ENCODE data around the gene COL2A1.
A peak's percentile ranks its signal among the peaks of the same experiment; 100 is the strongest.

The COL2A1 gene

DNA sequence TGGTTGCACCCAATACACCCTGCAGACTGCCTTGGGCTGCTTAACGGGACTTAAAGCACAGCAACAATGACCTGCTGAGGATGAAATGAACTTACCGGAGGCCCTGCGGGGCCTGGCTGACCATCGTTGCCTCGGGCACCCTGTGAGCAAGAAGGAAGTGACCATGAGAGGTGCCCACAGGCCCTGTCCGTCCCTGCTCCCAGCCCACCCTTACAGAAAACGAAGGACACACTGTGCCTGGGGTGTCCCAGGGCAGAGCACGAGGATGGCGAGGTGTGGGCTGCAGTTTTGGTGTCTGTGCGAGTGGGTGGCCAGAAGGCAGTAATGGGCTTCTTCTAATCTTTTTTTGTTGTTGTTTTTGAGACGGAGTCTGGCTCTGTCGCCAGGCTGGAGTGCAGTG, 14.6 kb downstream of the COL2A1 start:
- DNase-seq, result no peak

DNA sequence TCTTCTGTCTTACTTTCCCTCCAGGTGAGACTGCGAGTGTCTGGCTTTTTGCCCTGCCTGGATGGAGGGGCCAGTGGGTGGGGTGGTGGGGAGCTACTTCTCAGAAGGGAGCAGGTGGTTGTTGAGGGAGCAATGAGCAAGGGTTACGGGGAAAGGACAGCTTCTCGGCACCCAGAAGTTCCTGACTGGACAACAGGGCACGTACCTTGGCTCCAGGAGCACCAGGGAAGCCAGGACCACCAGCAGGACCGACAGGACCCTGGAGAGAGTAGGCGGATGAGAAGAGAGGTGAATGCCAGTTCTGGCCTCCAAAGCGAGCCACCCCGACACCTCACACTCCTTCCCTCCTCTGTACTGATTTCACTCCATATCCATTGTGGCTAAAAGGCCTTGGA, 15.3 kb downstream of the COL2A1 start:
- no peak for DNase-seq

DNA sequence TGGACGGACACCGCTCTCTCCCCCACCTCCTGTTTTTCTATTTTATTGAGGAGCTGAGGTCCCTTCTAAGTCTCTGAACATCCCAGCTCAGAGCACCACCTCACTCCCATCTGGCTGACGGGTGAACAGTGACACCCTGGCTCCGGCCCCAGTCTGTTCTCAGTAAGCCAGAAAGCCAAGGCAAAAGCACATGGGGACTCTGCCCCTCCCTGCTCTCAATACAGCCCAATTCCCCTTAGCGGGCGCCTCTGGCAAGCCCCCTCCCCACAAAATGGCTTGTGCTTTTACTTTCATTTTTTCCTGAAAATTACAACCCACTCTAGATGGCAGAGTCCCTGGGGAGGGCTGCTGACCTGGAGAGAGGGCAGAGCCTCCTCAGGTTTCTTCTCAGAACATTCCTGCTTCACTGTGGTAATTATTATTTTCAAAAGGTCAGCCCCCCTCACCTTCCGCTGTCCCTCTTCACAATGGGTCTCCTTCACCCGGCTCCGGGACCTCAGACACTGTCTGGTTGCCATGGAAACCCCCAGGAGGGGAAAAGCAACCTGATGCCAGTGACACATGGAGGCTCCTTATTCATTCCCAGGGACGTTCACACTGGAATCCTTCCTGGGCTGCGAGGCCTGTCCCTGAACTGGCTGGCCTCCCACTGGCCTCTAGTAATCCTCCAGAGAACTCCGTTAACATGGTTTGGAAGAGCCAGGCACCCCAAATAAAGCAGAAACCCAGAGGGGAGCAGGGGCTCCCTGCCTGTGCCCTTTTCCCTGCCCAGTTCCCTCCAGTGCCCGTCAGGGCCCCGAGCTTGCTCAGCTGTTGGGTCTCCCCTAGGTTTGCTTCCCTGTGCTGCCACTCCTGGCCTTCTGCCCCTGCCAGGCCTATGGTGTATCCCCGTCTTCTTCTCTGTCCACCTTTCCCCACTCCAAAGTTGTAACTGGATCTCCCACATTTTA, 15.9 kb downstream of the COL2A1 start:
- peak; percentile 38 for DNase-seq

- no peak for DNase-seq
Measured at GRCh38 chr12:47987411-47988072, 16.7 kb downstream of the COL2A1 start.

GRCh38 chr12:47986832-47987231, 17.4 kb downstream of the COL2A1 start:
- no peak for DNase-seq

GRCh38 chr12:47986291-47986660, 18.0 kb downstream of the COL2A1 start:
- no peak for DNase-seq

- no peak for DNase-seq
Measured at GRCh38 chr12:47985596-47986290, 18.5 kb downstream of the COL2A1 start.

DNA sequence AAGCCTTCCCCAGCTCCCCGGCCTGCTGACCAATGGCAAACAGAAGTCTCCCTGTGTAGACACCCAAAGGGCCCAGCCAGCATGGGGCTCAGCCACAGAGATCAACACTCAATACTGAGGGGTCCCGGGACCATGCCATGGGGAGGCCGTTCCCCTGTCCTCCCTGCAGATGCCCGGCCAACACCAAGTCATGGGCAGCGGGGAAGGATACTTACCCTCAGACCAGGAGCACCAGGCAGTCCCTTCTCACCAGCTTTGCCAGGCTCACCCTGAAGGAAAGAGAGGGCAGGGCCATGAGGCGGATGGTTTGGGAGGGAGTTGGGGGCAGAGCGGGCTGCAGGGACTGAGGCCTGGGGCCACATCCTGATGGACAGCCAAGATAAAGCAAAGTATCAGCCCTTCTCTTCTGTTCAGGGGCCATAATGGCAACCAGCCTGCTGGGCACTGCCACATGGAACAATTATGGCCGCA, 19.9 kb downstream of the COL2A1 start:
- DNase-seq, result no peak

DNA sequence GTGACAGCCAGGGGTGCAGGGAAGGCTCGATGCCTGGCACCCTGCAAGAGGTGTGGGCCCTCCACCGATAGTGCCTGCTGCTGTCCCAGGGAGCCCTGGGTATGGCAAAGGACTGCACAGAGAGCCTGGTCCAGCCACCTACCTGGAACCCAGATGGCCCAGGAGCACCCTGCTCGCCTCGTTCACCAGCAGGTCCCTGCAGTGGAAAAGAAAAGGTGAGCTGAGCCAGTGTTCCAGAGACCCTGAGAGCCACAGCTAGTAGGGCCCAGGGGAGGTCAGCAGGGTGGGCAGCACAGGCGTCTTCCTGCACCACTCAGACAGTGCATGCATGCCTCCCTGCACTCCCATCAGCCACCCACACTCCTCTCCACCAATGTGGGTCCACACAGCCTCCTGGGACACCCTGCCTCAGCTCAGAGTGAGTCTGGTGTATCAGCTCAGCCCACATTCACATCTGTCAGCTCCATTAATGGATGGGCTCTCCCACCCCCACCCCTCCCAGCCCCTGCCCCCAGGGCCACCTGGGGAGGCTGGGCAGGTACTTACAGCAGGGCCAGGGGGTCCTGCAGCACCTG, 20.6 kb downstream of the COL2A1 start:
- no peak for DNase-seq

GRCh38 chr12:47982770-47983169, 21.5 kb downstream of the COL2A1 start:
- no peak for DNase-seq

GRCh38 chr12:47982311-47982710, 22.0 kb downstream of the COL2A1 start:
- no peak for DNase-seq

DNA sequence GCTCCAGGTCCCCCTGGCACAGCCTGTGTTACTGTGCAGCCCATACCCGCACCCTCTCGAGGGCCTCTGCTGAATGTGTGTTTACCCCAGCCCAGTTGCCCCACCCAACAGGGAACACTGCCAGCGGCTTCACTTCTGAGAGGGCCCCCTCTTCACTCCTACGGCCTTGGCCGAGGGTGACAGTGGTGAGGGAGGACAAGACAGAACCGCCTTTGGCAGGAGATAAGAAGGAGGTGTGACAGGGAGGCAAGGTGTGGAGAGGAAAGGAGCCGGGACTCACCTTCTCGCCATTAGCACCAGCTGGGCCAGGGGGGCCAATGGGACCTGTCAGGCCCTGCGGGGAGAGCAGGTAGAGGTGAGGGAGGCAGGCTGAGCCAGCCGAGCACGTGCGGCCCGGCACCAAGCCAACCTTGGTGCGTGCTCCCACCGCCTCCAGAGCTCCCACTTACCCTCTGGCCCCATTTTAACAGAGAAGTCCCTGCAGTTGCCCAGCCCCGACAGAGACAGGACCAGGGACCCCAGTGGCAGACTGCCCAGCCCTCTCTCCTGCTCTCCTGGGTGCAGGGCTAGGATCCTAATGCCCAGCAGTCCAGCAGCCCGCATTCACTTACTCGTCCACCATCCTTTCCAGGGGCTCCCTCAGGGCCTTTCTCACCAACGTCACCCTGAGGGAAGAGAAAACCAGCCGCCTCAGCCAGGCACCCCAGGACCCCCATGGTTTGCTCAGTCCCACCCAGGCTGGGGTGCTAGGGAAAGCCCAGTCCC, 22.6 kb downstream of the COL2A1 start:
- no peak for DNase-seq

DNA sequence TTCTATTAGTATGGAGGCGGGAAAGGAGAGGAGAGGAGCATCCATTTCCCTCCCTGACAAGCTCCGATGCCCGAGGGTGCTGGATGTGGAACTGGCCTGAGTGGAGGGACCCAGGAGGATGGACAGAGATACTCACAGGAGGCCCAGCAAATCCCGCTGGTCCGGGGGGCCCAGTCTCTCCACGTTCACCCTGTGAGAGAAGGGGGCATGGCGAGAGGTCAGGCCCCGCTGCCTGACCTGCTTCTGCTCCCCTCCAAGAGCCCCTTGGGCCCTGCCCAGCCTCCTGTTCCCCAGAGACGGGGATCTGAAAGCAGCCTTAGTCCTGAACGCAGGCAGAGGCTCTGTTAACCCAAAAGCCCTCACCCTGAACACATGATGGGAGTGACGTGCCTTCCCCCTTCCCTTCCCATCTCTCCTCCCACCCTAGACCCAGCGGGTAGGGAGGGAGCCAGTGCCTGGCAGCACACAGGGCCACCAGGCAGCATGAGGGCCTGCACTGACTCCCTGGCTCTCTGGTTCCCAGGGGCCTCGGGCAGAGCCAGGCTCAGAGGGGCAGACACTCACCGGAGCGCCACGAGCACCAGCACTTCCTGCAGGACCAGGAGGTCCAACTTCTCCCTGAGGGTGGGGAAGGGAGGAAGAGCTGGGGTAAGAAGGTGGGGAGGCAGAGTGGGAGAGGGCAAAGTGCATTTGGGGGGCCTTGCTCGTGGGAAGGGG, 23.3 kb downstream of the COL2A1 start:
- DNase-seq, result no peak

DNA sequence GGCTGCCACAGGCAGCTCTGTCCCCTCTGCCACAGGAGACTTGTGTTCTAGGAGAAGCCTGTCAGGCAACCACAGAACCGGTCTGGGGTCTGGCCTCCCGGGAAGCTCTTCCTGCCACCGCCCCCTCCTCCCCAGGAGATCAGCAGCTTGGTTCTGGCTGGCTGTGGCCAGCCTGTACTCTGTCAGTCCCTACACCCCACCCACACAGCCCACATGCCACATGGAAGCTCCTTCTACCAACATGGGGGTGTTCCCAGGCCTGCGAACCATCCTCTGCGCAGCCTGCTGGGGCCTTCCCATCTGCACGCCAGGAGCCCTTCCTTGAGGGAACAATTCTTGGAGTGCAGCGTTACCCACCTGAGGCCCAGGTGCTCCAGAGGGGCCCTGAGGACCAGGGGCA, 24.1 kb downstream of the COL2A1 start:
- DNase-seq, result no peak

- no peak for DNase-seq
Measured at GRCh38 chr12:47979686-47980085, 24.6 kb downstream of the COL2A1 start.

DNA sequence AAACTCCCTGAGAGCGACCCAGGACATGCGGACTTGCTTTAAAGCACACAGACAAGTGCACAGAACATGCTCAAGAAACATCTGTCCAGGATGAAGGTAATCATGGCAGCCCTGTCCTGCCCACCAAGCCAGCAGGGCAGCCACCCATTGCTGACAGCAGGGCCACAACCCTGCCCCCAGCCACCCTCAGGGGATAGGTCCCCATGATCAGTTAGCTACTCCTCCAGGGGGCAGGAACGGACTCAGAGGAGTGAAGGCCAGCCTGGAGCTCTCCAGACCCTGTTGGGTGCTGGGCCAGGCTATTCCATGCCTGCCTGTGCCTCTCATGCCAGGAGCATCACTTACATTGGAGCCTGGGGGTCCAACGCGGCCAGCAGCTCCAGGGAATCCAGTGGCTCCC, 25.1 kb downstream of the COL2A1 start:
- no peak for DNase-seq

DNA sequence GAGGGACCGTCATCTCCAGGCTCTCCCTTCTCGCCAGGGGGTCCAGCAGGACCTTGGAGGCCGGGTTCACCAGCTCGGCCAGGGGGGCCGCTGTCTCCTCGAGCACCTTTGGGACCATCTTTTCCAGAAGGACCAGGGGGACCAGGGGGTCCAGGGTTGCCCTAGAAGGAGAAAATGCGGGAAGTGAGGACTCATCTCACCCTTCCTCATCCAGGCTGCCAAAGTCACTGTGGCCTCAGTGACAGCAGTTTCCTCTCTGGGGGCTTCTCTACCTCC, 25.7 kb downstream of the COL2A1 start:
- no peak for DNase-seq

DNA sequence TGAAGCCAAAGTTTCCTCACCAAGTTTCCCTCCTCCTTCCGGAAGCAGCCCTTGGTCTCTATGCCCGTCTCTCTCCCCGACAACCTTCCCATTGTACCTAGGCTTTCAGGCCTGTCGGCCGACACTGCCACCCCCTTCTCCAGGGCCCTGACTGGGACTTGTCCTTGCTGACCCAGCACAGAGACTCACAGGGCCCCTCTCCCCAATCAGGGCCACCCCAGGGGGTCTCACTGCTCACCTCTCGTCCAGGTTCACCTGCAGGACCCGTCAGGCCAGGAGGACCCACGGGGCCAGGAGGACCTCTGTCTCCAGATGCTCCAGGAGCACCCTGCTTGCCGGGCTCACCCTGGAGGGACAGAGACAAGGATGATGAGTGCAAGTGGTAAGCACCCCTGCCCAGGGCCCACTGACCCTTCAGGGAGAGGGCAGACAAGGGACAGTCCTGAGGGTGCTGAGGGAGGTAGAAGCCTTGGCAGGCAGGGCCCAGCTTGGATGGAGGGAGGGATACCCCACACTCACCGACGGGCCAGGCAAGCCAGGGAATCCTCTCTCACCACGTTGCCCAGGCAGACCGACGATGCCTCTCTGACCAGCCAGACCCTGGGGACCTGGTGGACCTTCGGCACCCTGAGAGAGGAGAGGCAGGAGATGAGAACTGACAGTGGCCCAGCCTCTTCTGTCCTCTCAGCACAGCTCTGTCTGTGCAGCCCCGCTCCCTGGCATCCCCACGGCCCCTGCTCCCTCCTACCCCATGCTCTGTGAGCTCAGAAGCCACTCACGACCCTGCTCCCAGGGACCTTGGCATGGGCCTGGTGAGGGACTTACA, 26.3 kb downstream of the COL2A1 start:
- DNase-seq, result no peak

- no peak for DNase-seq
Measured at GRCh38 chr12:47977046-47977771, 27.1 kb downstream of the COL2A1 start.

DNA sequence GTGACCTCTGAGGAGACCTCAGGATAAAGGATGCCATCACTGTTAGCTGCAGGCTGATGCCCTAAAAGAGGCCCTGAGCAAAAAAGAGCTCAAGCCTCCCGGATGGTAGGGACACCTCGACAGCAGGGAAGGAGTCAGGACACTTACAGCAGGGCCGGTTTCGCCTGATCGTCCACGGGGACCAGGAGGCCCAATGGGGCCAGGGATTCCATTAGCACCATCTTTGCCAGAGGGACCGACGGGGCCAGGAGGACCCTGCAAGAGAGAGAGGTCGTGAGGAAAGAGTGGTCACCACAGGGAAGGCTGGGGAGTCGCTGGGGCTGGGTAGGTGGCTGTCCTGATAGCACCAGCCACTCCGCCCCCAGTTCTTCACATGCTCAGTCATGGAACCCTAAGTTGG, 28.5 kb downstream of the COL2A1 start:
- DNase-seq, result no peak
